HTR-8/SVneo (cell line): ENCODE data around the gene GCNT4.
A peak's percentile ranks its signal among the peaks of the same experiment; 100 is the strongest.

Source experiments
- DNase-seq: peaks from one replicate; pipeline ENCODE4 v3.0.0; 2011; ENCODE audit warnings: low spot score, mixed read lengths; ENCODE audit not compliant: insufficient read length
- FAIRE-seq: peaks from 2 replicates; lab custom pipeline; 2011; peaks lifted over from hg19 to GRCh38; lab: Jason Lieb, UNC

GCNT4 gene

DNA sequence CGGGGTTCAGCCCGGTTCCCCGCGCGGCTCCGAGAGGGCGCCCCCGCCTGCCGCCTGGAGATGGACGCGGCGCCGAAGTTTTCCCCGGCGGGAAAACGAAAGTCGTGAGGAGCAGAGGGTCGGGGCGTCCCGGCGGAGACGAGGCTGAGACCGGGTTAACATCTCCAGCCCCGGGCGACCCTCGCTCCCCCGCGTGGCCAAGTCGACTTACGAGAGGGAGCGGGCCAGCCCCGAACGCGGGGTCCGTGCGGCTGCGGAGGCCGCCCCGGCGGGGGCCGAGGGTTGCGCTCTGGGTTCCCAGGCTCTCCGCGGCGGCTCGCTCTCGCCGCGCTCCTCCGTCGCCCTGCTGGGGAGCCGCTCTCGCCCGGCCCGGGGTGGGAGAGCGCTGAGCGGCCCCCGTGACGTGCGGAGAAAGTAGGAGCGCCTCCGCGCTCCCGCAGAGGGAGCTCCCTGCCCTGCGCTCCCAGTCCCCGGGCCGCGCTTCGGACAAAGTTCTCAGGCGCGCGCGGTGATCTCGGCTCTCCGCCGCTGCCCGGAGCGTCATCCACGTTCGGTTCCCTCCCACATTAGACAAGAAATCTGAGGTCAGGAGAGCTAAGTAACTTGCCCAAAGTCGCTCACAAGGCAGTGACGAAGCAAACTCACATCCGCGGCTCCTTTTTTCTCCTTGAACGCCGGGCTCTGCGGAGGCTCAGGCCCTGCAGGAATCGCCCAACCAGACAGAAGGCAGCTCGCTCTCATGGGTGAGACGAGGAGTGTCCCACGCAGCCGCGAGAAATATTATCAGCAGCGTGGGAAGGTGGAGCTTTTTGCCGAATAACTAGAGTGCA is 1.2 kb upstream of the GCNT4 start:
- DNase-seq, result peak; percentile 34
- no peak for FAIRE-seq

DNA sequence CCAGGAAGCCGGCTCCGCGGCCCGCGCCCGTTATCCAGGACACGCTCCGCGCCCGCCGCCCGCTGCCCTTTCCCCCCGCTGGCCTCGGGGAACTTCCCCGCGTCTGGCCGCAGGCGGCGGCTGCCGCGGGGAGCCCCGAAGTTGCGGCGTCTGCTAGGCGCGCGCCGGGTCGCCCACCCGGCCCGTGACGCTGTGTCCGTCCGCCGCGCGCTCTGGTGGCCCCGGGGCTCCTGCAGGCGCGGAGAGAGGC is 621 bp upstream of the GCNT4 start:
- FAIRE-seq (no peak), DNase-seq (peak; percentile 15)

DNA sequence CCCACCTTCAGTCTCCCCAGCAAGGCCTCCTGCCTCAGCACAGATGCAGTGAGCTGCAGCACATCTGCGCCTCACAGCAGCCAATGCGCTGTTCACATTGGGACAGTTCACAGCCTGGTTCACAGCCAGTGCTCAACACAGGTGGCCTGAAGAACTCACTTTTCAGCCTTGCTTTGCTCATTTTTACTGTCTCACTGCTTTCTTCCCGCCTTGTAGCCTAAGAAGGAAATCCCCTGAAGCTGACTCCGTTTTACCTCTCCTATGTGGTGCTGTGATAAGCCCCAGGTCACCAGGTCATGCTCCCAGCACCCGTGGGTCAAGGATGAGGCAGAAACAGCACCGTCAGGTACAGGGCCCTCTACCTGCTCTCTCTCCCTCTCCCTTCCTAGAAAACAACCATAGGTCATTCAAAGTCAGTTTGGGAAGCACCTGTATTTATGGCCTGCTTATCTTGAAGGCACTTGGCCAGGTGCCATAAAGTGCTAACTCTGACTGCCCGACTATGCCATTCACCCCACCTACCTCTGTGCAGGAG is 1.1 kb downstream of the GCNT4 start:
- no peak for FAIRE-seq
- no peak for DNase-seq

DNA sequence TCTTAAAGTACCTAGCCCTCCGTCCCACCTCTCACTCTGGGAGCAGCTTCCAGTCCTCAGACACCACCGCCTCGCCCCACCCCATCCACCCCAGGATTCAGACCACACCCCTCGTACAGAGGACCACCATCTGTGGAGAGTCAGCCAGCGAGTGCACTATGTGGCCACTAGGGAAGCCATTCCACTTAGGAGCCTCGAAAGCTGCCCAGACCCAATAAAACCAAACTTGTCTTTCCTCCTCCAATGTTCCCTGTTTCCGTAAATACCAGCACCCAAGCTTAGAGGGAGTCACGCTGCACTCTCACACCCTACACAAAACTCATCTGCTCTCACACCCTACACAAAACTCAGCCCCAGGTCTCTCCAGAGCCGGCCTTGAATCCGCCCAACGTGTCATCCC is 1.9 kb downstream of the GCNT4 start:
- DNase-seq (peak; percentile 33), FAIRE-seq (no peak)

DNA sequence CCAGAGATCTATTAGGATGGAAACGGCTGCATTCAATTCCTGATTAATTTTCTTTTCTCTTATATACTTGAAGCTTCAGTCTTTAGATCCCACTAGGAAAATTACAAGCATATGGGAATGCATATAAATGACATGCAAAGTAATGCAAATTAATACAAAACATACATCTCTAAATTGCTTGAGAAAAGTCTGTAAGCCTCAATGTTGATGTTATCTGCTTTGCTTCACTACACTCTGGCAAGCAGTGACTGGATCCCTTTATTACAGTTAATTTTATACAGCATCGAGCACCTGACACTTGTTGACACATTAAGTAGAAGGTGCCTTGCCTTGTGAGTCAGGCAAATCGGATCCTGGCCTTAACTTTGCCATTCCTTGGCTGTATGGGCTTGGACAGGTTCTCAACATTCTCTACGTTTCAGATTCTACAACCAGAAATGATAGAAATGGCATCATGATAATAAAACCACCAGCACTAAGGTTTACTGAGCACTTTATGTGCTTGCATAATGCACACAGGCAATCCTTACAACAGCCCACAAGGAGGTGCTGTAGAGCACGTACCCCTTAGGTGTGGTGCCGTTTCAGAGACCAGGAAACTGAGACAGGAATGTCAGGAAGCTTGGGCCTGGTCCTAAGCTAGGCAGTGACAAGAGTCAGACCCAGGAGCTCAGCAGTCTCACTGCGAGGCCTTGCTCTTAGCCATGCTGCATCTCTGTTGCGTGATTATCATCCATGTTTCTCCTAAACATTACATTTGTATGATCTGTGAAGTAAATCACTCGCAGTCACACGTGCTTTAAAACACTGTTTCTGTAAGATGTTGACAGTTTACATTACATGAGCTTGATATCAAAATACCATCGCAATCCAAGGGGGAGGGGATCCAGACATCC is 2.7 kb downstream of the GCNT4 start:
- peak; percentile 67 for FAIRE-seq
- DNase-seq, result peak; percentile 45

DNA sequence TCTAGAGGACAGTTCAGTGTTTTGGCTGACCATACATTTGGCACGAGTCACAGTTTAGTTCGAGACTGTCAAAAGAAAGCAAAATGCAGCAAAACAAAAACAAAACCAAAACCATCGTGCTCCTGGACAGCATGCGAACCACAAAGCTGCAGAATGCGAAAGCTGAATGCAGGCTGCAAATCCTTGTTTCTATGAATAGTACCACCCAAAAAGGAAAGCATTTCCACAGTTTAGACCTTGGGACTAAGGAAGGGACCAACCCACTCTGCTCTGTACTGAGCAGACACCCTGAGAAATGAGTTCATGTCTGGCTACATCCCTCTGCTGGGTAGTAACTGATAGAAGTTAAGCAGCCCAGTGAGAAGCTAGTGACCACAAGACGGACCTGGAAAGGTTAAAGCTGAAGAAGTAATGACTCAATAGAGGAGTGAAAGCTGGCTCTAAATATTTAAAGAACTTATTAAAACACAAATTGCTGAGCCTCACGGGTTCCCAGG is 3.9 kb downstream of the GCNT4 start:
- DNase-seq (no peak), FAIRE-seq (no peak)

DNA sequence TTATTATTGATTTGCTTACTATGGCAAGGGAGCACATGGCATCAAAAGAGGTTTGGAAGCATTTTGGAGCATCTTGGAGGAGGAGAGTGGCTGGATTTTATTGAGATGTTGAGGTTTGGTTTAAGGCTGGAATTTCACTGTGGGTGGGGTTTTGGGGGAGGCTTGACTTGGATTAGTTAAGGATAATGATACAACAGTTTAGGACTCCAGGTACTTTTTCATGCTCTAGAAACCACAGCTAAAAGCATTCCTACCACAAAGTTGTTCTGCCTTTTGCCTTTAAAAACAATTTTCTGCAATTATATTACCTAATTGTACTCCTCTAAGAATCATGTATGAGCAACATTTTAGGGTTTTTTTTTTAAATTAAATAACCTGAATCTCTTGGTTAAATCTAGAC is 5.0 kb downstream of the GCNT4 start:
- FAIRE-seq, result no peak
- no peak for DNase-seq

DNA sequence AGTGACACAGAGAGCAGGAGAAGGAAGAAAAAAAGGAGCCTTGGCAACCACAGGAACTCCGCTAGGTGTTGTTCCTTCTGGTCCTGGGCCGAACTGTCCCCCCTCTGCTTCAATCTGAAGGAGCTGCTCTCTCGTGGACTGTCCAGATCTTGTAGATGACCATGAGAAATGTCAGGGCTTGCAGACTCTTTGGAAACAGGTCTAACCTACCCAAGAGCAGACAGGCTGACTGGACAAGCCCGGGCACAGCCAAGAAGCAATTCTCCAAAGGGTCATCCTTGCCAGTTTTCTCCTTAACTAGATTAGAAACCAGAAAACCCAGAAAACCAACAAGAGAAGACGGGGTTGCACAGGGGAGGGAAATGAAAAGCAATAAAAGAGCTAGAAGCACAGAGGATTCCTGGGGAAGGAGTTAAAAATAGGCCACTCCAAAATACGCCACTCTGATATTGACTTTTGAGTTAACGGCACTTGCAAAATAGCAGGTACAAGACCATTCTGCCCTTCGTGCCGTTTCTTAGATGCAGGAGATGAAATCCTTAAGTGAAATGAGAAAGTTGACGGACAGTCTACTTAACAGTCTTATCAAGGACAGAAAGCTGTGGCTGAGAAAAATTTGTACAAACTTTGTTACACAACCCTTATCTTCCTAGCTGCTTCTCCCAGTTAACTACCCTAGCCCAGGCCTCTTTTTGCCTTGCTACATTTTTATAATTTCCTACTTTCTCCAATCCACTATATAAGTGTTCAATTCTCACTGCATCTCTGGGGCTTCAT is 5.8 kb downstream of the GCNT4 start:
- FAIRE-seq, result no peak
- DNase-seq, result no peak

DNA sequence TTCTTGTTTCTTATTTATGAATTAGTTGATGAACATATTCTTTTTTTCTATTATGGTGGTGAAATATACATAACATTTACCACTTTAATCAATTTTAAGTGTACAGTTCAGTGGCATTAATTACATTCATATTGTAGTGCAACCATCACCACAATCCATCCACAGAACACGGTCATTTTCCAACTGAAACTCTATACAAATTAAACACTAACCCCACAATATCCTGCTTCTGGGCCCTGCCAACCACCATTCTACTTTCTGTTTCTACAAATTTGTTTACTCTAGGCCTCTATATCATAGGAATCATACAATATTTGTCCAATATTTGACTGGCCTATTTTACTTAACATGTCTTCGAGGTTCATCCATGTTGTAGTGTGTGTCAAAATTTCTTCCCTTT is 7.3 kb downstream of the GCNT4 start:
- FAIRE-seq, result no peak

DNA sequence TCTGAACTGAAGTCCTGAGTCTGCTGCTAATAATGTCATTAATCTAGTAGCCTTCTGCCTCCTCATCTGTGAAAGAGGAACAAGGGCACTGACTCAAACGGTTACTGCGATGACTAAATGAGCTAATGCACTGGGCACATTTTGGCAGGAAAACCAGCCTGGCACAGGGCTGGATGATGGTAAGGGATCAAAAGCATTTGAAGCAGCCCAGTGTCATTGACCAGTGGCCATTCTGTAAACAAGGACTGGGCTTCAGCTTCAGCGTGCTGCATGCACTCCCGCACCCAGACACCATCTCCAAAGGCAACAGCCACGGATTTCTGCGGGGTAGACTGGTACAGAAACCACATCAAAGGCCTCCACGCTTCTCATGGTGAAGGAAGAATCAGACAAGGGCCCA is 8.0 kb downstream of the GCNT4 start:
- FAIRE-seq (no peak), DNase-seq (no peak)

More for the DNA sequence above, 7.3 kb downstream of the GCNT4 start:
- DNase-seq, result no peak

DNA sequence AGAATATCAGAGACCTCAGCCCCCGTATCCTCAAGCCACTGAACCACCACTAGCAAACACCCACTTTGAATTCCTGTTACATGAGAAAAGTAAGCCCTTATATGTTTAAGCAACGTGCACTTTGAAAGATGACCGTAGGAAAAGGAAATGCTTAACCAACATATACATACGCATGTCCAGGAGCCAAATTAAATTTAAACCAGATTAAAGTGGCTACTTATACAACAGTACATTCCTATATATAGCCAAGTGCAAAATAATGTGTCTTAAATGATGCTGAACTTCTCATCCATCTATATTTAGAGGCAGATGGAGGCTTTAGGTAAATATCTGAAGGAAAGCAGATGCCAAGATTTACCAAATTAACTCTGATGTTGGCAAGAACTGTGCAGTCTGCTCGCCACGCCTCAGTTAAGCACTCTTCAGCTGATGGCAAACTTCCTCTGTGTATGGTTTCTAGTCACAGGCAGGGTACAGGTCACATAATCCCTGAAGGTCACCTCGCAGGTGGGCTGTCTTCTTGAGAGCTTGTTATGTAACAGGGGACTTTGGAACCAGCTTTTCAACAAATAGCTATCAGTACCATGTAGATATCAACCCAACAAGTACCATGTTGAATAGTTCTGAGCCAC is 8.6 kb downstream of the GCNT4 start:
- no peak for DNase-seq
- no peak for FAIRE-seq

DNA sequence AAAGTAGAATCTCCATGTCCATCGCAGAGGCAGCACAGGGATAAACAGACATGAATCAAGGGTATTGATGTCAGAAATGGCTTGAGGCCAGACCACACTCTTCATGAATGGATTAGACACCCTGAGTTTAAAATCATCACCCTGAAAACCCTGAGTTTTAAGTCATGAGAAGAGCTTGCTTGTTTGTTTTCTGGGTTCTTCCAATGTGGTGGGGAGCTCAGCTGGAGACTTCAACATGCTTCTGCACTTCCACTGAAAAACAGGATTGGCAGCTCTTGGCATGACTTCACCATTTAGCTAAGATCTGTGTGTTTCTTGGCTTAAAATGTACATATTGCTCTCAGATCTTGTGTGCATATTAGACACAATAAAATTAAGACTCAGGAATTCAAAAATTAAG is 9.8 kb downstream of the GCNT4 start:
- no peak for FAIRE-seq
- DNase-seq, result no peak

DNA sequence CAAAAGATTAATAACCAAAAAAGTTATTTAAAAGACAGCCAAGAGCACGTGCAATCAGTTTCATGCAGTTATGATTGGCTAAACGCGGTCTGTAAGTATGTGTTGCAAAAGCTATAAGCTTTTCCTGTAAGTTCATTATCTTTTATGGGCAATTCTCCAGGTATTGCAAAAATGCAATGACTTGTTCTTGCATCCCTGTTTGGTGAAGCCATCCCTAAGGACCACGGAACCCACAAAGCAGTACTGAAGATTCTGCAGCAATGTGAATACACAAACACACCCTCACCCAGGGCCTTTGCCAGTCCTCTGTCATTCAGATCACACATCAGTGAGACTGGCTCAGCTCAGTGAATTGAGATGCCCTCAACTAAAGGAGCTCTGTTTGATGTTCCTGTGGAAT is 11.4 kb downstream of the GCNT4 start:
- DNase-seq, result no peak

DNA sequence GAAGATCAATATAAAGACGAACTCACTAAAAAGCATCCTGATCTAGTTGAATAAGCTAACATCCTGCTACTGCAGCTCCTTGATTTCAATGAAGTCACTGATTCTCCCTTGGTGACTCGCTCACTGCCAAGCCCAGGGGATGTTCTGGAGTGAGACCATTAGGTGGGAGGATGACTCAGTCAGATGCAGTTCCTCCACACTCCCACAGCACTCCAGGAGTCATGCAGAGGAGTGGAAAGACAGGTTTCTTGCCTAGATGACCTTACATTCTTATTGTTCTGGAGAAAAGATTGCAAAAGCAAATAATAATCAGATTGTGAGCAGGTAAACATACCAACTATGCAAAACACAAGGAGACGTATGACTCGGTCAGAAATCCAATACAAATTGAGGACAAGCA is 15.3 kb downstream of the GCNT4 start:
- FAIRE-seq (peak; percentile 48), DNase-seq (peak; percentile 50)

More for the DNA sequence above, 11.4 kb downstream of the GCNT4 start:
- peak; percentile 40 for FAIRE-seq

DNA sequence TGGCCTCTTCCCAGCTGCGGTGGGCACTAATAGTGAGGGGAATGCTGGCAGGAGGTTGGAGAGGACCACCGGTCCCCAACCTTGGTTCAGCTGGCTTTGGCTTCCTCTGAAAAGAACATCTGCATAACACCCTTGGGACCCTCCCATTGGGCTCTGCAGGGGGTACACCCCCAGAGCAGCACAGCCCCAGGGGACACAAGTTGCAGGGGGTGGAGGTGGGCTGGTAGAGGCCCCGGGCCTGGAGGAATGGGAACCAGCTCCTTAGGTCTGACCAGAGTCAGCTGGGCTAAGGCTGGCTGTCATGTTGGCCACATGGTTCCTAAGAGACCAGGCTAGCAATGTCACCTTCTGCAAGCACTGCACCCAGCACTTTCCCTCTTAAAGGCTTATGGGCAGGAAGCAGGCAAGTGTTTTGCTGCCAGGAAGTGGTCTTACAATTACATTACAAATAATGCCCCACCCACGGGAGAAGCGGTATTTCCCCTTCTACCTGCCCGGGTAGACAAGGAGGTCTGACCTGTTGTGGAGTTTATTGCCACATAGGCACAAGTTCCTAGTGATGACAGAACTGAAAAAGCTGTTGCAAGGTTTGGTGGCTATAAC is 18.1 kb downstream of the GCNT4 start:
- FAIRE-seq (no peak), DNase-seq (no peak)

DNA sequence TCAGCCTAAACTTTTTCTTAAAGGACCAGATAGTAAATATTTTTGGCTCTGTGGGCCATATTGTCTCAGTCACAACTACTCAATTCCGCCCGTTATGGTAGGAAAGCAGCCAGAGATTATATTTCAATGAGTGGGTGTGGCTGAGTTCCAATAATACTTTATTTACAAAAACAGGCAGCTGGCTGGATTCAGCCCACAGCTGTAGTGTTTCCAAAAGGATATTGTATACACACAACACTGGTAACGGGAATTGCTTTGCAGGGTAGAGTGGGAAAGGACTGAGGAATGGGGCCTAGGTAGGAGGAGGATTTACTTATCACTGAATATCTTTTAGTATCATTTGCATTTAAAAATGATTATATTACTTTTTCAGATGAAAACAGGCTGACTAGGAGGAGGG is 21.0 kb downstream of the GCNT4 start:
- DNase-seq, result no peak
- no peak for FAIRE-seq

DNA sequence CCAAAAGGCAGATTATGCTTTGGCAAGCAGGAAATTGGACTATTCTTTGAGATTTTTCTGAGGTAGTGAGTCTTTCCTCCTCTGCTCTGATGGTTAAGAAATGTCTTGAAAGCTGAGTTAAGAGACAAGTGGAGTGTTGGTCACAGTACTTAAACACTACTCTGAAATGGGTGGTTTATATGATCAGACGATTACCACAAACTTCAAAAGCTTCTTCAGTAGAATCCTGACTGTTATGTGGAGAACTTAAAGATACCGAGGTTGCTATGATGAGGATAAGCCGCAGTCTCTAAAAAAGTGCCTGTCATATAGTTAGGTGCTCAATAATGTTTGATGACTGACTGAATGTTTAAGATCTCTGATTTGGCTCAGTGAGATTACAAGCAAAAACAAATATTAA is 24.3 kb downstream of the GCNT4 start:
- DNase-seq (no peak), FAIRE-seq (no peak)

DNA sequence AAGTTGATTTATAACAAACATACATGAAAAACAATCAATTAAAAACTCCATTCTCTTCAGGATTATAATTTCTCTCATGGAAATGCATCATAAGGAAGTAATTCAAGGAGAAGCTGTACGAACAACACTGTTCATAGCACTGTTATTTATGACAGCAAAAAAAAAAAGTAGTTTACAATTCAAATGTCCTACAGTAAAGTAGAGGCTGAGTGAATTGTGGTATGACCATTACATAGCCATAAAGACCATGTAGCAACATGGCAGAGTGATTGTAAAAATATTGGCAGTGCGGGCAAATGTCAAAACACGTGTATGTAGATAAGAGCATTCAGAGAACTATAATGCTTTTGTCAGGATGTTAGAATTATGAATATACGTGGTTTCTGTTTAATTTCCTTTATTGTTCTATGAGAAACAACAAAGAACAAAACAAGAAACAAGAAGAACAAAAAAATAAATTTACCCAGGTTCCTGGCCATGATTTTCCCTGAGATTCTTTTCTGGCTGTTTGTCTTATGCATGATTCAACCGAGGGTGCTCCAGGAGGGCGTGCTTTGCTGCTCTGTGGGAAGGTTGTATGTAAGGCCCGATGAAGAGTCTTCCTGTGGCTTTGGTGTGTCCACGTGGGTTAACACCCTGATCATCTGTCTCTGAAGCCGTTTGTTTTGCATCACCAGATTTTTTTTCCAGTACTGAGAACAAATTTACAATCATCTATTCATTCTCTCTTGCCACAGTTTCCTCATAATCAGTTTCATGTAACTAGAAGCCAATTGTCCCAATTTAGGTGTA is 28.8 kb downstream of the GCNT4 start:
- FAIRE-seq, result no peak
- no peak for DNase-seq

DNA sequence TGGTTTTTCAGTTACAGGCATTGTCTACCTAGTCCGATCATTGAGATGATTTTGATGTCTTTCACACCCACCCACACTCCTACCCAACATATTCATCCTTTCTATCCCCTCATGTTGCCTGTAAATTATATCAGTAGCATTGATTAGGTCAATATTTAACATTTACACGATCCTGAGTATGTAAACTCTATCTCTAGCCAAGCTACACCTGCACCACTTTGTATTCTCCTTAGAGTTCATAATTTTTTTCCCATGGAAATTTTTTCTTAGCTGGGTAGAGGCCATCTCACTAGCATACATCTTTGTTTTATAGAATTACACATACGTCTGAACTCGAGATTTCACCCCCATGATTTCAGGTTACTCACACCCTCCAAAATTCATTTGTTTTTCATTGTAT is 30.6 kb downstream of the GCNT4 start:
- DNase-seq (no peak), FAIRE-seq (no peak)
